ENCODE results near the gene ZMIZ1. TPM values are rescaled to one million over a fixed set of nuclear protein-coding genes. Genes with fewer than 3 reads are reported as not detected.

The ZMIZ1 gene
- total RNA-seq, 6 donors from 2014 or later, result 51.0 to 99.2 (median 91.8) TPM

- TF ChIP-seq POLR2A (IDR thresholded peaks at IDR 0.05) (no peak), EP300 (IDR thresholded peaks at IDR 0.05) (no peak), CTCF (IDR thresholded peaks at IDR 0.05) (no peak), POLR2AphosphoS5 (IDR thresholded peaks at IDR 0.05) (no peak)
- Histone ChIP-seq H3K27me3 (no peaks in the 10 kb centered on the region), H3K9me3 (no peaks in the 10 kb centered on the region), H3K4me1 (peaks cover 74 to 99% (median 85%) of the 10 kb centered on the region in 4 donors), H3K36me3 (no peaks in the 10 kb centered on the region), H3K27ac (peak overlapping the region in 3 of 4 donors; percentile 3 to 84 (median 72)), H3K4me3 (no peak overlapping the region)
- WGBS, 2 donors, result 71 to 84% methylated on average over 4 to 5 of the region's 5 CpGs
- ATAC-seq (ENCODE audit: low FRiP score in 2 of 2) (no peak), DNase-seq (no peak)
Observed at GRCh38 chr10:79100771-79101170, 32.0 kb downstream of the ZMIZ1 start.

DNA sequence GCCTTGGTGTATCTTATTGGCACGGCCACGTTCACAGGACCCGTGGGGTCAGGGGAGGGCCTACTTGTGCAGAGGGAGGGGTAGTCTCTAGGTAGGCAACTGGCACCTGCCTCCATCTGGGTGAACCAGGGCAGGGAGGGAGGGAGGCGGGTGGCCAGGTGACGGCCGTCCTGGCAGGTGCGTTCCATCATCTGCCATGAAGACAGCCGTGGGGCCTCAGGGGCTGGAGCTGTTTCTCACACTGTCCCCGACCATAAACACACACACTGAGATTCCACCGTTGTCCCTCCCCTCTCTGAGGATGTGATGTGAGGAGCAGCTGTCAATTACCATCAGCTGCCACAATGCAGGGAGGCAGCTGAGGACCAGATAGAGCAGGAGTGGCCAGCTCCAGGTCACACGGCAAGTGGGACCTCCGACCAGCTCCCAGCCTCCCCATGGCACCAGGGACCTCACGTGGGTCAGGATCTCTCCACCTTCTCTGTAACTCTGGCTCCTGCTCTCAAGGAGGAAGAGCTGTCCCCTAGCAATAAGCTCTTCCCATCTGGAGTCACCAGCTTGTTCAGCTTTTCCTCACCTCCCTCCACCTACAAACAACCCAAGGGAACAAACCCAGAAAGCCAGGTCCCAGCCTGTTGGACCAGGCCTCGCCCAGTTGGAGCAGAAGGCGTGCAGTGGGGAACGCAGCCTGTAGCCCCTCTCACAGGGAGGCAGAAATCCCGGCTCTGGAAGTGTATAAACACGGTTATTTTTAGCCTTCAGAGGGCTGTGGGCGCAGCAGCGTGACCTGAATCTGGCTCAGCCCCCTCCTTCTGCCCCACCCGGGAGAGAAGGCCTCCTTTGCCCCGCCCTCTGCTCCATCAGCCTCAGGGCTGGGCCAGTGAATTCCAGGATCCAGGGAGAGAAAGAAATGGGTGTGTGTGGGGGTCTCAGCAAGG, 33.1 kb downstream of the ZMIZ1 start:
- 27 to 40% methylated on average over 11 to 22 of the region's 22 CpGs for WGBS, 2 donors
- DNase-seq, result peak in 1 of 2 donors; percentile 64
- Histone ChIP-seq H3K4me3 (no peak overlapping the region), H3K27me3 (no peaks in the 10 kb centered on the region), H3K4me1 (peaks cover 74 to 96% (median 85%) of the 10 kb centered on the region in 4 donors), H3K36me3 (no peaks in the 10 kb centered on the region), H3K9me3 (no peaks in the 10 kb centered on the region), H3K27ac (peak overlapping the region; percentile 40 to 84 (median 66))
- ATAC-seq (ENCODE audit: low FRiP score in 2 of 2), result peak; percentile 54 to 61
- TF ChIP-seq POLR2AphosphoS5 (IDR thresholded peaks at IDR 0.05) (peak in 1 of 2 donors; percentile 33), POLR2A (IDR thresholded peaks at IDR 0.05) (no peak)

DNA sequence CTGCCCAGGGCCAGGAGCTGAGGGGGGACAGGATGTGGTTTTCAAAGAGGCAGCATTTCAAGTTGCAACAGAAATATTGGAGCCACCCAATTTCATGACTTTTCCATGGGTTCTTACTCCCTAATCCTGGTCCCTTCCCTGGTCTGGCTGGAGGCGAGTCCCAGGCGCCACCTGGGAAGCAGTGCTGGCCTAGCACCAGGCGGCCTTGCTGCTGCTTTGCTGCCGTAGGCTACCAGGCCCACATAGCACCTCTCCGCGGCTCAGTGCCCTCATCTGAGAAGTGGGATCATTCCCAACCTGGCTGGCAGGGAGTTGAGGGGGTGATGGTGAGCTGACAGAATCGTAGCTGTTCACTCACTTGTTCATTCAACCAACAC, 33.7 kb downstream of the ZMIZ1 start:
- no peaks in the 10 kb centered on the region for H3K36me3 ChIP-seq
- TF ChIP-seq EP300 (IDR thresholded peaks at IDR 0.05) (no peak), POLR2A (IDR thresholded peaks at IDR 0.05) (no peak), POLR2AphosphoS5 (IDR thresholded peaks at IDR 0.05) (no peak)
- no peaks in the 10 kb centered on the region for H3K27me3 ChIP-seq
- H3K27ac ChIP-seq, result peak overlapping the region; percentile 40 to 84 (median 66)
- no peak for ATAC-seq (ENCODE audit: low FRiP score in 2 of 2)
- no peaks in the 10 kb centered on the region for H3K9me3 ChIP-seq
- H3K4me3 ChIP-seq, result no peak overlapping the region
- WGBS, 2 donors, result 52 to 54% methylated on average over 5 to 7 of the region's 7 CpGs
- peaks cover 70 to 94% (median 79%) of the 10 kb centered on the region in 4 donors for H3K4me1 ChIP-seq
- no peak for DNase-seq

- no peaks in the 10 kb centered on the region for H3K9me3 ChIP-seq
- no peaks in the 10 kb centered on the region for H3K27me3 ChIP-seq
- 54 to 67% methylated on average over 13 of the region's 13 CpGs for WGBS, 2 donors
- H3K4me3 ChIP-seq, result no peak overlapping the region
- H3K27ac ChIP-seq, result peak overlapping the region in 3 of 4 donors; percentile 40 to 84 (median 72)
- TF ChIP-seq POLR2A (IDR thresholded peaks at IDR 0.05) (no peak), POLR2AphosphoS5 (IDR thresholded peaks at IDR 0.05) (no peak), EP300 (IDR thresholded peaks at IDR 0.05) (no peak), CTCF (IDR thresholded peaks at IDR 0.05) (no peak)
- DNase-seq, result no peak
- H3K4me1 ChIP-seq, result peaks cover 66 to 93% (median 75%) of the 10 kb centered on the region in 4 donors
- H3K36me3 ChIP-seq, result no peaks in the 10 kb centered on the region
- no peak for ATAC-seq (ENCODE audit: low FRiP score in 2 of 2)
Observed at GRCh38 chr10:79103129-79103528, 34.4 kb downstream of the ZMIZ1 start.

GRCh38 chr10:79103585-79103984, 34.8 kb downstream of the ZMIZ1 start:
- Histone ChIP-seq H3K4me3 (no peak overlapping the region), H3K4me1 (peaks cover 65 to 92% (median 74%) of the 10 kb centered on the region in 4 donors), H3K36me3 (no peaks in the 10 kb centered on the region), H3K27ac (peak overlapping the region in 3 of 4 donors; percentile 40 to 84 (median 72)), H3K27me3 (no peaks in the 10 kb centered on the region), H3K9me3 (no peaks in the 10 kb centered on the region)
- TF ChIP-seq POLR2A (IDR thresholded peaks at IDR 0.05) (no peak), EP300 (IDR thresholded peaks at IDR 0.05) (no peak), CTCF (IDR thresholded peaks at IDR 0.05) (no peak), POLR2AphosphoS5 (IDR thresholded peaks at IDR 0.05) (no peak)
- ATAC-seq (ENCODE audit: low FRiP score in 2 of 2) (no peak), DNase-seq (no peak)
- WGBS, 2 donors, result 51 to 66% methylated on average over 6 to 8 of the region's 8 CpGs
